ENCODE results near the gene MROH8. TPM values are rescaled to one million over a fixed set of nuclear protein-coding genes. Genes with fewer than 3 reads are reported as not detected.

The MROH8 gene
- total and polyA plus RNA-seq, 2 of the 13 experiments (the other 11 are each of a cell fraction or from before 2014, with no cell fraction given) = 2.6 to 5.5 TPM

DNA sequence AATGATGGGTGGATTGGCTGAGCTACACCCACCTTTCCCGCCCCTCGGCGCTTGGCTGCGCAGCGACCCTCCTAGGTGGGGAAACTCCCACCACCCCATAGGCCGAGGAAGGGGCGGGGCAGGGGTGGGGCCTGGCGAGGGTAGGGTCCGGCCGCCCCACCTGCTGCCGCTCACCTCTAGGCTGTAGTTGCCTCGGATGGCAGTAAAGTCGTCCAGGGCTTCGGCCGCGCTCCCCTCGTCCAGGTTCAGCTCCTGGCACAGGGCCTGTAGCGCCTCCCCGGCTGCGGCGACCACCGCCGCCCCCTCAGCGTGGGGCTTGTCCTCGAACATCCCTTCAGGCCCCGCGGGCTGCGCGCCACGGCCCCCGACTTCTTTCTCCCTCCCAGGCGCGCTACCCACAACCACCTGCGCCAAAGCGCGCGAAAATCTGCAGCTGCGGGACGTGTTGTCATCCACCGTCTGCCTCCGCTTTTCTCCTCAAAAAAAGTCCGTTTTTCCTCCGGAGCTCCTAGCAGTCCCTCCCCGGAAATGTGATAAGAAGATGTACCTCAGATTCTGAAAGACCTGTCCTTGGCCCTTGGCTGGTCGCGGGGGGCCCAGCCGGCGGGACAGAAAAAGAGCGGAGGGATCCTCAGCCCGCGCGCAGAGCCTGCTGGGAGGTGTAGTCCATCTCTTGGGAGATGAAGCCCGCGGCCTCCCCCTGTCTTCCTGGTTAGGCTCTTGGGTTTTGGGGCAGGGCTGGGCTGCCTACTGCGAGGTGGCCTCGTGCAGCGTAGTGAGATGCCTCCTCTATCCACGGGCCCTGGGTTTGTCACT is 83.5 kb downstream of the MROH8 start, which contains the start of gene RBL1 (continued):
- TF ChIP-seq ZNF7 (CRISPR knock-in tag; IDR thresholded peaks at IDR 0.05) = no peak; the same call in 1 of the 2 replicates
- peak; percentile 93 for TF ChIP-seq ATF1 (CRISPR knock-in tag; IDR thresholded peaks at IDR 0.05)
- peak; percentile 80 for TF ChIP-seq NR2F6 (IDR thresholded peaks at IDR 0.05)
- TF ChIP-seq NR2F6 (CRISPR knock-in tag; IDR thresholded peaks at IDR 0.05) = no peak; the same call in 1 of the 2 replicates
- TF ChIP-seq, protein P1, sequence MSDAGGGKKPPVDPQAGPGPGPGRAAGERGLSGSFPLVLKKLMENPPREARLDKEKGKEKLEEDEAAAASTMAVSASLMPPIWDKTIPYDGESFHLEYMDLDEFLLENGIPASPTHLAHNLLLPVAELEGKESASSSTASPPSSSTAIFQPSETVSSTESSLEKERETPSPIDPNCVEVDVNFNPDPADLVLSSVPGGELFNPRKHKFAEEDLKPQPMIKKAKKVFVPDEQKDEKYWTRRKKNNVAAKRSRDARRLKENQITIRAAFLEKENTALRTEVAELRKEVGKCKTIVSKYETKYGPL (CRISPR knock-in tag; IDR thresholded peaks at IDR 0.05) = peak; percentile 83
- TF ChIP-seq, protein P2, sequence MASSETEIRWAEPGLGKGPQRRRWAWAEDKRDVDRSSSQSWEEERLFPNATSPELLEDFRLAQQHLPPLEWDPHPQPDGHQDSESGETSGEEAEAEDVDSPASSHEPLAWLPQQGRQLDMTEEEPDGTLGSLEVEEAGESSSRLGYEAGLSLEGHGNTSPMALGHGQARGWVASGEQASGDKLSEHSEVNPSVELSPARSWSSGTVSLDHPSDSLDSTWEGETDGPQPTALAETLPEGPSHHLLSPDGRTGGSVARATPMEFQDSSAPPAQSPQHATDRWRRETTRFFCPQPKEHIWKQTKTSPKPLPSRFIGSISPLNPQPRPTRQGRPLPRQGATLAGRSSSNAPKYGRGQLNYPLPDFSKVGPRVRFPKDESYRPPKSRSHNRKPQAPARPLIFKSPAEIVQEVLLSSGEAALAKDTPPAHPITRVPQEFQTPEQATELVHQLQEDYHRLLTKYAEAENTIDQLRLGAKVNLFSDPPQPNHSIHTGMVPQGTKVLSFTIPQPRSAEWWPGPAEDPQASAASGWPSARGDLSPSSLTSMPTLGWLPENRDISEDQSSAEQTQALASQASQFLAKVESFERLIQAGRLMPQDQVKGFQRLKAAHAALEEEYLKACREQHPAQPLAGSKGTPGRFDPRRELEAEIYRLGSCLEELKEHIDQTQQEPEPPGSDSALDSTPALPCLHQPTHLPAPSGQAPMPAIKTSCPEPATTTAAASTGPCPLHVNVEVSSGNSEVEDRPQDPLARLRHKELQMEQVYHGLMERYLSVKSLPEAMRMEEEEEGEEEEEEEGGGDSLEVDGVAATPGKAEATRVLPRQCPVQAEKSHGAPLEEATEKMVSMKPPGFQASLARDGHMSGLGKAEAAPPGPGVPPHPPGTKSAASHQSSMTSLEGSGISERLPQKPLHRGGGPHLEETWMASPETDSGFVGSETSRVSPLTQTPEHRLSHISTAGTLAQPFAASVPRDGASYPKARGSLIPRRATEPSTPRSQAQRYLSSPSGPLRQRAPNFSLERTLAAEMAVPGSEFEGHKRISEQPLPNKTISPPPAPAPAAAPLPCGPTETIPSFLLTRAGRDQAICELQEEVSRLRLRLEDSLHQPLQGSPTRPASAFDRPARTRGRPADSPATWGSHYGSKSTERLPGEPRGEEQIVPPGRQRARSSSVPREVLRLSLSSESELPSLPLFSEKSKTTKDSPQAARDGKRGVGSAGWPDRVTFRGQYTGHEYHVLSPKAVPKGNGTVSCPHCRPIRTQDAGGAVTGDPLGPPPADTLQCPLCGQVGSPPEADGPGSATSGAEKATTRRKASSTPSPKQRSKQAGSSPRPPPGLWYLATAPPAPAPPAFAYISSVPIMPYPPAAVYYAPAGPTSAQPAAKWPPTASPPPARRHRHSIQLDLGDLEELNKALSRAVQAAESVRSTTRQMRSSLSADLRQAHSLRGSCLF (CRISPR knock-in tag; IDR thresholded peaks at IDR 0.05; ENCODE audit: borderline replicate concordance) = peak; percentile 96
- peak; percentile 67 for TF ChIP-seq YY1 (IDR thresholded peaks at IDR 0.05; ENCODE audit: insufficient read depth, insufficient replicate concordance, low read depth, low read length)
- TF ChIP-seq, protein P3, sequence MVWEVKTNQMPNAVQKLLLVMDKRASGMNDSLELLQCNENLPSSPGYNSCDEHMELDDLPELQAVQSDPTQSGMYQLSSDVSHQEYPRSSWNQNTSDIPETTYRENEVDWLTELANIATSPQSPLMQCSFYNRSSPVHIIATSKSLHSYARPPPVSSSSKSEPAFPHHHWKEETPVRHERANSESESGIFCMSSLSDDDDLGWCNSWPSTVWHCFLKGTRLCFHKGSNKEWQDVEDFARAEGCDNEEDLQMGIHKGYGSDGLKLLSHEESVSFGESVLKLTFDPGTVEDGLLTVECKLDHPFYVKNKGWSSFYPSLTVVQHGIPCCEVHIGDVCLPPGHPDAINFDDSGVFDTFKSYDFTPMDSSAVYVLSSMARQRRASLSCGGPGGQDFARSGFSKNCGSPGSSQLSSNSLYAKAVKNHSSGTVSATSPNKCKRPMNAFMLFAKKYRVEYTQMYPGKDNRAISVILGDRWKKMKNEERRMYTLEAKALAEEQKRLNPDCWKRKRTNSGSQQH (CRISPR knock-in tag; IDR thresholded peaks at IDR 0.05; ENCODE audit: low read depth) = peak; percentile 97
- TF ChIP-seq MBD4 (IDR thresholded peaks at IDR 0.05; ENCODE audit: borderline replicate concordance, low read length) = no peak
- TF ChIP-seq MTA1 (CRISPR knock-in tag; IDR thresholded peaks at IDR 0.05; ENCODE audit: borderline replicate concordance) = peak; percentile 94; the same call in 1 of the 2 replicates
- 0 out of 2 replicates have a peak, but pooled peaks have one; percentile 6 for TF ChIP-seq ZKSCAN1 (IDR thresholded peaks at IDR 0.05; ENCODE audit: low read length)
- no peak; the same call in 1 of the 2 replicates for TF ChIP-seq SOX13 (IDR thresholded peaks at IDR 0.05)
- peak; percentile 27 to 84; a peak in 3 of 4 replicates for TF ChIP-seq SOX13 (CRISPR knock-in tag; conservative IDR thresholded peaks at IDR 0.05 in 1 of 2, IDR thresholded peaks at IDR 0.05 in 1 of 2)
- TF ChIP-seq, protein P4, sequence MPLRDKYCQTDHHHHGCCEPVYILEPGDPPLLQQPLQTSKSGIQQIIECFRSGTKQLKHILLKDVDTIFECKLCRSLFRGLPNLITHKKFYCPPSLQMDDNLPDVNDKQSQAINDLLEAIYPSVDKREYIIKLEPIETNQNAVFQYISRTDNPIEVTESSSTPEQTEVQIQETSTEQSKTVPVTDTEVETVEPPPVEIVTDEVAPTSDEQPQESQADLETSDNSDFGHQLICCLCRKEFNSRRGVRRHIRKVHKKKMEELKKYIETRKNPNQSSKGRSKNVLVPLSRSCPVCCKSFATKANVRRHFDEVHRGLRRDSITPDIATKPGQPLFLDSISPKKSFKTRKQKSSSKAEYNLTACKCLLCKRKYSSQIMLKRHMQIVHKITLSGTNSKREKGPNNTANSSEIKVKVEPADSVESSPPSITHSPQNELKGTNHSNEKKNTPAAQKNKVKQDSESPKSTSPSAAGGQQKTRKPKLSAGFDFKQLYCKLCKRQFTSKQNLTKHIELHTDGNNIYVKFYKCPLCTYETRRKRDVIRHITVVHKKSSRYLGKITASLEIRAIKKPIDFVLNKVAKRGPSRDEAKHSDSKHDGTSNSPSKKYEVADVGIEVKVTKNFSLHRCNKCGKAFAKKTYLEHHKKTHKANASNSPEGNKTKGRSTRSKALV (CRISPR knock-in tag; IDR thresholded peaks at IDR 0.05) = peak; percentile 93; the same call in 1 of the 2 replicates
- TF ChIP-seq DNMT3B (CRISPR knock-in tag; conservative IDR thresholded peaks at IDR 0.05) = peak; percentile 31
- TF ChIP-seq, protein P5, sequence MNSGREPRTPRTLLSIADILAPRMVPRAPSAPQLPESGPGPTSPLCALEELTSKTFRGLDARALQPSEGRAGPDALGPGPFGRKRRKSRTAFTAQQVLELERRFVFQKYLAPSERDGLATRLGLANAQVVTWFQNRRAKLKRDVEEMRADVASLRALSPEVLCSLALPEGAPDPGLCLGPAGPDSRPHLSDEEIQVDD (CRISPR knock-in tag; IDR thresholded peaks at IDR 0.05; ENCODE audit: borderline replicate concordance) = peak; percentile 98
- TF ChIP-seq PLRG1 (conservative IDR thresholded peaks at IDR 0.05) = no peak
- peak; percentile 90 for TF ChIP-seq CHD2 (IDR thresholded peaks at IDR 0.05; ENCODE audit: low read depth, low read length)
- TF ChIP-seq, protein P6, sequence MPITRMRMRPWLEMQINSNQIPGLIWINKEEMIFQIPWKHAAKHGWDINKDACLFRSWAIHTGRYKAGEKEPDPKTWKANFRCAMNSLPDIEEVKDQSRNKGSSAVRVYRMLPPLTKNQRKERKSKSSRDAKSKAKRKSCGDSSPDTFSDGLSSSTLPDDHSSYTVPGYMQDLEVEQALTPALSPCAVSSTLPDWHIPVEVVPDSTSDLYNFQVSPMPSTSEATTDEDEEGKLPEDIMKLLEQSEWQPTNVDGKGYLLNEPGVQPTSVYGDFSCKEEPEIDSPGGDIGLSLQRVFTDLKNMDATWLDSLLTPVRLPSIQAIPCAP (CRISPR knock-in tag; IDR thresholded peaks at IDR 0.05; ENCODE audit: low read depth) = peak; percentile 63; the same call in 1 of the 2 replicates

Measured in HepG2 (cell line).